Activated CD4-positive, alpha-beta T cell treated with anti-CD3 and anti-CD28 coated beads, Interleukin-2, amount 10 ng/mL, durations not matched to agents 24 days and 14 days (primary cell): ENCODE data around the gene RORC. TPM values are rescaled to one million over a fixed set of nuclear protein-coding genes. Genes with fewer than 3 reads are reported as not detected.
"Not testable (repeated sequence)": the region's sequence is repeated elsewhere in the genome, so short reads cannot be mapped to it uniquely, and the experiment has no call there.

Source experiments
- DNase-seq: peaks from one replicate; pipeline ENCODE4 v3.0.0; 2022
- H3K27ac Mint-ChIP-seq: one replicate; pipeline ENCODE4 v1.8.0; 2022; ENCODE audit warnings: mild to moderate bottlenecking, mixed read lengths
- H3K27me3 Mint-ChIP-seq: one replicate; pipeline ENCODE4 v1.8.0; 2022; ENCODE audit warnings: mixed read lengths
- H3K36me3 Mint-ChIP-seq: one replicate; pipeline ENCODE4 v1.8.0; 2022; ENCODE audit warnings: low read depth, mild to moderate bottlenecking, mixed read lengths
- H3K4me1 Mint-ChIP-seq: one replicate; pipeline ENCODE4 v1.8.0; 2021; ENCODE audit warnings: mixed read lengths
- H3K4me3 Mint-ChIP-seq: one replicate; pipeline ENCODE4 v1.8.0; 2022; ENCODE audit warnings: mild to moderate bottlenecking, moderate library complexity, mixed read lengths
- H3K9me3 Mint-ChIP-seq: one replicate; pipeline ENCODE4 v1.8.0; 2021; ENCODE audit warnings: mixed read lengths
- intact Hi-C: fragments of 100-400 bp; cut with micrococcal nuclease; formaldehyde crosslinking; loops from one replicate; pipeline ENCODE4 v1.15.1; 2023
- total RNA-seq: library from RNA; stranded (reverse); gene quantifications from 2 replicates; pipeline ENCODE4 v1.2.3, GENCODE V29; 2022

RORC gene
- total RNA-seq, 1 donor from 2014 or later: 1.3 TPM

- H3K4me3 Mint-ChIP-seq: no peak overlapping the region
- intact Hi-C loops: loop anchor here (5.0 kb wide), 1 partner anchor 59 kb away; no protein-coding TSS in a partner anchor
- H3K27ac Mint-ChIP-seq: no peak overlapping the region
- H3K36me3 Mint-ChIP-seq: no peaks in the 10 kb centered on the region
- DNase-seq: no peak
- H3K4me1 Mint-ChIP-seq: peaks cover 3% of the 10 kb centered on the region
- H3K9me3 Mint-ChIP-seq: no peaks in the 10 kb centered on the region
- peaks cover 21% of the 10 kb centered on the region for H3K27me3 Mint-ChIP-seq
Observed at GRCh38 chr1:151801310-151801820, 30.2 kb downstream of the RORC start.

GRCh38 chr1:151800830-151801229 is 30.8 kb downstream of the RORC start:
- Mint-ChIP-seq H3K27ac (no peak overlapping the region), H3K36me3 (no peaks in the 10 kb centered on the region)

GRCh38 chr1:151799179-151800022 is 32.2 kb downstream of the RORC start:
- H3K9me3 Mint-ChIP-seq: no peaks in the 10 kb centered on the region
- peaks cover 3% of the 10 kb centered on the region for H3K4me1 Mint-ChIP-seq
- H3K4me3 Mint-ChIP-seq: no peak overlapping the region
- H3K36me3 Mint-ChIP-seq: peaks cover under 1% of the 10 kb centered on the region
- H3K27me3 Mint-ChIP-seq: peaks cover 18% of the 10 kb centered on the region
- DNase-seq: no peak
- H3K27ac Mint-ChIP-seq: no peak overlapping the region
- intact Hi-C loops: loop anchor here (5.0 kb wide), 1 partner anchor 57 kb away; no protein-coding TSS in a partner anchor

More at GRCh38 chr1:151800830-151801229, 30.8 kb downstream of the RORC start:
- no peak for DNase-seq
- H3K27me3 Mint-ChIP-seq: peaks cover 20% of the 10 kb centered on the region
- peaks cover 3% of the 10 kb centered on the region for H3K4me1 Mint-ChIP-seq
- intact Hi-C loops: loop anchor here (5.0 kb wide), 1 partner anchor 59 kb away; no protein-coding TSS in a partner anchor
- H3K9me3 Mint-ChIP-seq: no peaks in the 10 kb centered on the region
- no peak overlapping the region for H3K4me3 Mint-ChIP-seq

GRCh38 chr1:151798571-151798970 is 33.0 kb downstream of the RORC start:
- no peak overlapping the region for H3K4me3 Mint-ChIP-seq
- intact Hi-C loops: no loop called here
- no peaks in the 10 kb centered on the region for H3K9me3 Mint-ChIP-seq
- peaks cover 3% of the 10 kb centered on the region for H3K4me1 Mint-ChIP-seq
- no peak overlapping the region for H3K27ac Mint-ChIP-seq
- no peak for DNase-seq
- H3K27me3 Mint-ChIP-seq: peaks cover 16% of the 10 kb centered on the region
- H3K36me3 Mint-ChIP-seq: peaks cover 2% of the 10 kb centered on the region

GRCh38 chr1:151790940-151791651 is 40.5 kb downstream of the RORC start:
- peaks cover 2% of the 10 kb centered on the region for H3K27me3 Mint-ChIP-seq
- H3K4me1 Mint-ChIP-seq: peaks cover 25% of the 10 kb centered on the region
- intact Hi-C loops: loop anchor here (1.0 to 2.0 kb wide), 5 partner anchors 28 to 114 kb away; partner anchors contain the start of genes C2CD4D, MRPL9 and RIIAD1

GRCh38 chr1:151790071-151790939 is 41.3 kb downstream of the RORC start, which contains the start of gene TDRKH:
TSS of gene TDRKH (minus strand) at chr1:151790500. CDS start at chr1:151783022, 7,478 bp downstream.
- intact Hi-C loops: loop anchor here (1.0 to 2.0 kb wide), 5 partner anchors 27 to 114 kb away; partner anchors contain the start of genes C2CD4D, MRPL9 and RIIAD1
- Mint-ChIP-seq H3K27ac (peak within 1 kb of the TSS; percentile 90), H3K4me3 (peak within 1 kb of the TSS; percentile 100), H3K27me3 (peaks cover 2% of the 10 kb centered on the region), H3K9me3 (no peaks in the 10 kb centered on the region), H3K36me3 (peaks cover 9% of the 10 kb centered on the region), H3K4me1 (peaks cover 25% of the 10 kb centered on the region)
- peak; percentile 99 for DNase-seq

More at GRCh38 chr1:151790940-151791651, 40.5 kb downstream of the RORC start:
- H3K9me3 Mint-ChIP-seq: no peaks in the 10 kb centered on the region
- peak; percentile 70 for DNase-seq
- H3K36me3 Mint-ChIP-seq: peaks cover 9% of the 10 kb centered on the region
- H3K27ac Mint-ChIP-seq: peak overlapping the region; percentile 90
- peak overlapping the region; percentile 100 for H3K4me3 Mint-ChIP-seq

- DNase-seq: no peak
- Mint-ChIP-seq H3K36me3 (peaks cover 6% of the 10 kb centered on the region), H3K27me3 (peaks cover 2% of the 10 kb centered on the region), H3K4me1 (peaks cover 25% of the 10 kb centered on the region), H3K9me3 (no peaks in the 10 kb centered on the region), H3K27ac (no peak overlapping the region), H3K4me3 (no peak overlapping the region)
- intact Hi-C loops: no loop called here
Observed at GRCh38 chr1:151787689-151788088, 43.9 kb downstream of the RORC start.

- H3K9me3 Mint-ChIP-seq: no peaks in the 10 kb centered on the region
Observed at GRCh38 chr1:151783796-151784195, 47.8 kb downstream of the RORC start.

GRCh38 chr1:151782741-151783140 is 48.9 kb downstream of the RORC start:
- Mint-ChIP-seq H3K9me3 (no peaks in the 10 kb centered on the region), H3K27ac (no peak overlapping the region), H3K36me3 (peaks cover 14% of the 10 kb centered on the region), H3K27me3 (no peaks in the 10 kb centered on the region), H3K4me1 (no peaks in the 10 kb centered on the region), H3K4me3 (no peak overlapping the region)
- intact Hi-C loops: no loop called here
- no peak for DNase-seq

More at GRCh38 chr1:151783796-151784195, 47.8 kb downstream of the RORC start:
- H3K4me3 Mint-ChIP-seq: no peak overlapping the region
- no peak for DNase-seq
- intact Hi-C loops: no loop called here
- H3K36me3 Mint-ChIP-seq: peaks cover 8% of the 10 kb centered on the region
- peaks cover 2% of the 10 kb centered on the region for H3K4me1 Mint-ChIP-seq
- no peaks in the 10 kb centered on the region for H3K27me3 Mint-ChIP-seq
- H3K27ac Mint-ChIP-seq: no peak overlapping the region

GRCh38 chr1:151782026-151782425 is 49.6 kb downstream of the RORC start:
- H3K27me3 Mint-ChIP-seq, H3K4me3 Mint-ChIP-seq, H3K9me3 Mint-ChIP-seq, intact Hi-C loops, H3K4me1 Mint-ChIP-seq, DNase-seq, H3K27ac Mint-ChIP-seq: not testable (repeated sequence)
- H3K36me3 Mint-ChIP-seq: peaks cover 15% of the 10 kb centered on the region

- intact Hi-C loops, H3K4me3 Mint-ChIP-seq, H3K9me3 Mint-ChIP-seq, H3K4me1 Mint-ChIP-seq, H3K27ac Mint-ChIP-seq, H3K27me3 Mint-ChIP-seq, DNase-seq: not testable (repeated sequence)
- peaks cover 21% of the 10 kb centered on the region for H3K36me3 Mint-ChIP-seq
Observed at GRCh38 chr1:151780736-151781135, 50.9 kb downstream of the RORC start.

GRCh38 chr1:151779852-151780251 is 51.8 kb downstream of the RORC start:
- no peak overlapping the region for H3K27ac Mint-ChIP-seq
- peaks cover 26% of the 10 kb centered on the region for H3K36me3 Mint-ChIP-seq
- intact Hi-C loops: no loop called here
- H3K4me1 Mint-ChIP-seq: no peaks in the 10 kb centered on the region
- no peaks in the 10 kb centered on the region for H3K27me3 Mint-ChIP-seq
- no peak for DNase-seq
- no peak overlapping the region for H3K4me3 Mint-ChIP-seq
- H3K9me3 Mint-ChIP-seq: no peaks in the 10 kb centered on the region

- no peaks in the 10 kb centered on the region for H3K4me1 Mint-ChIP-seq
- intact Hi-C loops: no loop called here
- no peak overlapping the region for H3K27ac Mint-ChIP-seq
- H3K9me3 Mint-ChIP-seq: no peaks in the 10 kb centered on the region
- H3K36me3 Mint-ChIP-seq: peaks cover 28% of the 10 kb centered on the region
- no peak overlapping the region for H3K4me3 Mint-ChIP-seq
- no peaks in the 10 kb centered on the region for H3K27me3 Mint-ChIP-seq
- no peak for DNase-seq
Observed at GRCh38 chr1:151777317-151777716, 54.3 kb downstream of the RORC start.
